ENCODE data around the gene C19orf33. TPM values are rescaled to one million over a fixed set of nuclear protein-coding genes. Genes with fewer than 3 reads are reported as not detected.

Gene C19orf33
- total and polyA plus RNA-seq, 2 of the 8 experiments (the other 6 are each of a cell fraction or from before 2014, with no cell fraction given), result 6.0 to 36.0 TPM

DNA sequence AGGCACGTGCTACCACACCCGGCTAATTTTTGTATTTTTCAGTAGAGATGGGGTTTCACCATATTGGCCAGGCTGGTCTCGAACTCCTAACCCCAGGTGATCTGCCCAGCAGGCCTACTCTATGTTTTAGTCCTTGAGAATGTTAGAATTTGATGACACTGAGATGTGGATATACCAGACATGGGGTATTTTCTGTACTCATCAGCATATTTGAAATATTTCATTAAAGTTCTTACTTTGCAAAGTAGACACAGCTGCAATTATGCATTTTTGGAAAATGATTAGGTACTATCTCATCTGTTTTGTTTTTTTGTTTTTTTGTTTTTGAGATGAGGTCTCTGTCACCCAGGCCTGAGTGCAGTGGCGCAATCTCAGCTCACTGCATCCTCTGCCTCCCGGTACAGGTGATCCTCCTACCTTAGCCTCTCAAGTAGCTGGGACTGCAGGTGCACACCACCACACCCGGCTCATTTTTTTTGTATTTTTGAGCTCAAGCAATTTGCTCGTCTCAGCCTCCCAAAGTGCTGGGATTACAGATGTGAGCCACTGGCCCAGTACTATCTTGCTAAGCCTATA, 27.0 kb upstream of the C19orf33 start:
- Histone ChIP-seq H3K9ac (replicated peaks in 1 of 4; ENCODE audit: extremely low read depth in 1 of 4, low read depth in 3 of 4, low read length in 3 of 4) (no peak overlapping the region), H3K23ac (ENCODE audit: insufficient read length) (no peak overlapping the region), H3K14ac (ENCODE audit: insufficient read length) (no peak overlapping the region), H3K79me2 (ENCODE audit: control insufficient read depth in 1 of 2, insufficient read depth in 2 of 2, low read length in 2 of 2) (peaks cover 8 to 88% of the 10 kb centered on the region in 2 experiments), H4K8ac (ENCODE audit: extremely low read depth, insufficient read depth, low read length) (no peak overlapping the region), H3K4me1 (replicated peaks in 1 of 4; ENCODE audit: control insufficient read depth in 3 of 4, insufficient read depth in 4 of 4, low read length in 3 of 4) (no peaks in the 10 kb centered on the region; a peak in 1 of 7 replicates), H3K4ac (replicated peaks; ENCODE audit: insufficient read length, low read depth, low read length) (no peak overlapping the region), H3K18ac (ENCODE audit: extremely low read depth, low read length) (no peak overlapping the region), H3K56ac (replicated peaks; ENCODE audit: insufficient read length, low read depth, low read length) (no peak overlapping the region), H3K79me1 (ENCODE audit: low read depth, low read length) (peaks cover 19% of the 10 kb centered on the region), H2BK20ac (ENCODE audit: low read length) (no peak overlapping the region), H3K27me3 (replicated peaks in 1 of 4; ENCODE audit: control insufficient read depth in 3 of 4, extremely low read depth in 1 of 4, insufficient read depth in 3 of 4, low read length in 3 of 4) (no peaks in the 10 kb centered on the region), H4K91ac (replicated peaks; ENCODE audit: insufficient read length, low read length) (no peak overlapping the region), H3K4me2 (ENCODE audit: insufficient read depth in 1 of 2, low read depth in 2 of 2, low read length in 2 of 2) (no peak overlapping the region), H2AK5ac (ENCODE audit: low read depth, low read length) (no peak overlapping the region), H4K5ac (ENCODE audit: insufficient read length, low read depth, low read length) (no peak overlapping the region), H3K23me2 (ENCODE audit: low read depth, low read length) (no peaks in the 10 kb centered on the region), H3K4me3 (ENCODE audit: extremely low read depth in 1 of 4, insufficient read depth in 2 of 4, low read depth in 3 of 4, low read length in 4 of 4) (no peak overlapping the region), H2BK5ac (ENCODE audit: low read depth, low read length) (no peak overlapping the region), H3K36me3 (ENCODE audit: control insufficient read depth in 2 of 4, insufficient read depth in 4 of 4, low read length in 3 of 4) (peaks cover 0 to 5% (median 3%) of the 10 kb centered on the region in 4 experiments; a peak in 4 of 8 replicates), H3K9me3 (ENCODE audit: insufficient read depth in 2 of 2, low read depth in 1 of 2, low read length in 1 of 2) (no peaks in the 10 kb centered on the region), H2BK15ac (ENCODE audit: low read length) (no peak overlapping the region), H2AFZ (ENCODE audit: low read length) (no peak overlapping the region), H2BK12ac (ENCODE audit: low read depth, low read length) (no peak overlapping the region), H2BK120ac (replicated peaks; ENCODE audit: low read depth, low read length) (no peak overlapping the region), H3K27ac (ENCODE audit: low read depth, low read length) (no peak overlapping the region), H4K20me1 (replicated peaks in 1 of 2; ENCODE audit: control insufficient read depth in 1 of 2, insufficient read depth in 2 of 2, low read length in 2 of 2) (peaks cover 25 to 28% of the 10 kb centered on the region in 2 experiments)
- 97% methylated on average over 7 of the region's 7 CpGs; no CpG with 5 or more reads in 1 of the 2 experiments for WGBS, 2 experiments (ENCODE audit: extremely low coverage in 1 of 2, insufficient coverage in 1 of 2, insufficient read length in 1 of 2, insufficient replicate concordance in 2 of 2, low coverage in 1 of 2, low lambda C conversion rate in 2 of 2, missing lambda C conversion rate in 1 of 2)
- DNase-seq (ENCODE audit: low read depth in 1 of 2, low spot score in 2 of 2) (no peak), FAIRE-seq (no peak)
- ChIA-PET POLR2A (ENCODE audit: partially characterized antibody) (interaction anchor here (0.8 to 3.7 kb wide), 5 partner anchors 9 to 42 kb away, joined by 3 to 25 read pairs (median 5); partner anchors contain the start of genes C19orf33 and KCNK6), CTCF (ENCODE audit: partially characterized antibody) (interaction anchor here (0.6 to 2.7 kb wide), 9 partner anchors 9 to 143 kb away, joined by 3 to 9 read pairs (median 4); partner anchors contain the start of genes CATSPERG, PPP1R14A and SPINT2)
- TF ChIP-seq RAD21 (IDR thresholded peaks at IDR 0.05 in 1 of 2, conservative IDR thresholded peaks at IDR 0.05 in 1 of 2; ENCODE audit: low read depth in 2 of 2, low read length in 2 of 2), result no peak
- no peak for TF ChIP-seq POU5F1 (IDR thresholded peaks at IDR 0.05; ENCODE audit: low read depth, low read length)
- TF ChIP-seq BRCA1 (IDR thresholded peaks at IDR 0.05; ENCODE audit: low read depth, low read length), result no peak
- TF ChIP-seq SP2 (IDR thresholded peaks at IDR 0.05; ENCODE audit: low read length), result no peak
- no peak for TF ChIP-seq RXRA (IDR thresholded peaks at IDR 0.05; ENCODE audit: insufficient read depth, low read depth, low read length)
- TF ChIP-seq JUND (IDR thresholded peaks at IDR 0.05; ENCODE audit: low read length), result no peak
- TF ChIP-seq TAF7 (optimal IDR thresholded peaks at IDR 0.05; ENCODE audit: borderline replicate concordance, low read depth, low read length), result no peak

Data from H1 (cell line).